ENCODE results near the gene DUSP14.

DNA sequence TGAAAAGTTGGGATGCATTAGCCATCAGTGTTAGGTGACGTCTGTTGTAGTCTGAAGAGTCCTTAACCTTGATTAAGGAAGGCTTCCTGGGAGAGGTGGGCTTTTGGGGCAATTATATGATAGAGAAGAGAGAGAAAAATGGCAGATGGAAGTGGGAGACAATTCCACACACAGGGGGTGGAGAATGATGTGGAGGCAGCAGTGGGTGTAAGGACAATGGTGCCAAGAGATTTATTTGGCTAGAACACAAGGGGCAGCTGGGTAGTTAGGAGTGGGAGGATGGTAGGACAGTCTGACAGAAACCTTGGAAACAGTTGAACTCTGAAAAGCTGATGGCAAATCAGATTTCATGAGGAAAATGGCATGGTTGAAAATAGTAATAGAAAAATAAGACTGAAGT is 10.7 kb upstream of the DUSP14 start:
- no peak for TF ChIP-seq ELF1 (IDR thresholded peaks at IDR 0.05)
- TF ChIP-seq RFX5 (IDR thresholded peaks at IDR 0.05; ENCODE audit: low read length), result no peak
- TF ChIP-seq, protein P1, sequence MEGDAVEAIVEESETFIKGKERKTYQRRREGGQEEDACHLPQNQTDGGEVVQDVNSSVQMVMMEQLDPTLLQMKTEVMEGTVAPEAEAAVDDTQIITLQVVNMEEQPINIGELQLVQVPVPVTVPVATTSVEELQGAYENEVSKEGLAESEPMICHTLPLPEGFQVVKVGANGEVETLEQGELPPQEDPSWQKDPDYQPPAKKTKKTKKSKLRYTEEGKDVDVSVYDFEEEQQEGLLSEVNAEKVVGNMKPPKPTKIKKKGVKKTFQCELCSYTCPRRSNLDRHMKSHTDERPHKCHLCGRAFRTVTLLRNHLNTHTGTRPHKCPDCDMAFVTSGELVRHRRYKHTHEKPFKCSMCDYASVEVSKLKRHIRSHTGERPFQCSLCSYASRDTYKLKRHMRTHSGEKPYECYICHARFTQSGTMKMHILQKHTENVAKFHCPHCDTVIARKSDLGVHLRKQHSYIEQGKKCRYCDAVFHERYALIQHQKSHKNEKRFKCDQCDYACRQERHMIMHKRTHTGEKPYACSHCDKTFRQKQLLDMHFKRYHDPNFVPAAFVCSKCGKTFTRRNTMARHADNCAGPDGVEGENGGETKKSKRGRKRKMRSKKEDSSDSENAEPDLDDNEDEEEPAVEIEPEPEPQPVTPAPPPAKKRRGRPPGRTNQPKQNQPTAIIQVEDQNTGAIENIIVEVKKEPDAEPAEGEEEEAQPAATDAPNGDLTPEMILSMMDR (IDR thresholded peaks at IDR 0.05), result no peak
- no peak for TF ChIP-seq EZH2phosphoT487 (IDR thresholded peaks at IDR 0.05; ENCODE audit: borderline replicate concordance, low read depth)
- TF ChIP-seq, protein P2, sequence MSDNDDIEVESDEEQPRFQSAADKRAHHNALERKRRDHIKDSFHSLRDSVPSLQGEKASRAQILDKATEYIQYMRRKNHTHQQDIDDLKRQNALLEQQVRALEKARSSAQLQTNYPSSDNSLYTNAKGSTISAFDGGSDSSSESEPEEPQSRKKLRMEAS (IDR thresholded peaks at IDR 0.05; ENCODE audit: low read depth), result no peak
- no peak for TF ChIP-seq POLR2AphosphoS5 (IDR thresholded peaks at IDR 0.05; ENCODE audit: low read depth, low read length)
- no peak for TF ChIP-seq SIN3A (IDR thresholded peaks at IDR 0.05; ENCODE audit: borderline replicate concordance, low read depth, low read length)
- no peak for TF ChIP-seq CHD2 (IDR thresholded peaks at IDR 0.05; ENCODE audit: low read length, partially characterized antibody)
- no peak for TF ChIP-seq JUND (IDR thresholded peaks at IDR 0.05)
